UCSD-AML1 (cell line): ENCODE measurements around the gene ZFYVE19.

Experiments used
- DNase-seq: peaks from one replicate; lab custom pipeline; 2025; ENCODE audit not compliant: unreplicated experiment; lab: John Stamatoyannopoulos, UW

ZFYVE19 gene

DNA sequence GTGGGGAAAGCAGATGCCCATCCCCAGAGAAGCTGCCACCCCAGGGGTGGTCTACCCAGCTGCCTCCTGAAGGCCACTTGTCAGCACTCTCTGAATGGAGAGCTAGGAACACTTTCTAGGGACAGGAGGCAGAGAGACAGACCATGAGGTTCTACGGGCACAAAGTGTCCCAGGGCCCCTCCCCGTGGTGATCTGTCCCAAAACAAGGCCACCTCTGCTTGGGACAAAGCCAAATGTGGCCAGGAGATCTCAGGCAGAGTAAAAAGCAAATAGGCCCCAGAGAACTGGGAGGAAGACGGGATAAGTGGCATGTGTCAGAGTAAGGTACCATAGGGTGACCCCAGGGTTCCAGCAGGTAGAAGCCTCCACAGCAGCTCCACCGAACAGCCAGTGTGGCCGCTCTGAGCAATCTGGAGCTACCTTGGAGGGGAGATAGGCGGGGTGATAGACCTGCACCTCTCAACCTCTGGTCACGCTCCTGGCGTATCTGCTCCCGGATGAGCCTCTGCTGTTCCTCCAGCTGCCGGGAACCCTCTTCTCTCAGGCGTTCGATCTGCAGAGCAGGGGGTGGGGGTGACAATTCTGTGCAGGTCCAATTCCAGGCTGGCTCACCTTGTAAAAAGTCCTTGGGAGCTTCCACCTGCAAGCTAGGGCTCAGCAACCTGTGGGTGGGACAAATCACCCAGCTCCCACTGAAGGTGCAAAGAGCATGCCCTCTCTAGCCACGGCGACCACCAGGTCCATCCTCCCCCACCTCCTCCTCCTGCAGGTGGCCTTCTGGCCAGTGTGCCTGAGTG is 31.0 kb upstream of the ZFYVE19 start:
- DNase-seq: no peak

DNA sequence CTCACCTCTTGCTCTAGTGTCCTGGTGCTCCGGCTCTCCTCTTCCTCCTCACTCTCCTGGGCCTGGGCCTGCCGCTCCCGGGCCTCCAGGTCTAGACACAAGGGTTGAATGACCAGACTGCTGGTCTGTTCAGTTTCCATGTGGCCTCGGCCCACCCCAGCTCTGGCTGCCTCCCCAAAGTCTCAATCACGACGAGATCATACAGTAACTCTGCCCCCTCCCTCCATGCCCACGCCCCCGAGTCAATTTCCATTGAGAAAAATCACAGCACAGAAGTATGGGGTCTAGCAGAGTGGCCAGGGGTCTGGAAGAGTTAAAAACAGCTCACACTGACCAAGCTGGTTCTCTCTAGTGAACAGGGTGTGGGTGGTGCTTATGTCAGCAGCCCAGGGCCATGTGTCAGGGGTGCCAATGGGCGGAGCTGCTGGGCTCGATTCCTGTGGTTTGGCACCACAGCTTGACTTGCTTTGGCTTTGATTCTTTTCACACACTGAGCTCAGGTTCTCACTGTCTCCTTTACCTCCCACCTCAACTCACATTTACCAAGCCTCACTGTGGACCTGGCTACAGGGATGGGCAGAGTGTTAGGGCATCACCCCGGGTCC is 30.2 kb upstream of the ZFYVE19 start:
- no peak for DNase-seq

DNA sequence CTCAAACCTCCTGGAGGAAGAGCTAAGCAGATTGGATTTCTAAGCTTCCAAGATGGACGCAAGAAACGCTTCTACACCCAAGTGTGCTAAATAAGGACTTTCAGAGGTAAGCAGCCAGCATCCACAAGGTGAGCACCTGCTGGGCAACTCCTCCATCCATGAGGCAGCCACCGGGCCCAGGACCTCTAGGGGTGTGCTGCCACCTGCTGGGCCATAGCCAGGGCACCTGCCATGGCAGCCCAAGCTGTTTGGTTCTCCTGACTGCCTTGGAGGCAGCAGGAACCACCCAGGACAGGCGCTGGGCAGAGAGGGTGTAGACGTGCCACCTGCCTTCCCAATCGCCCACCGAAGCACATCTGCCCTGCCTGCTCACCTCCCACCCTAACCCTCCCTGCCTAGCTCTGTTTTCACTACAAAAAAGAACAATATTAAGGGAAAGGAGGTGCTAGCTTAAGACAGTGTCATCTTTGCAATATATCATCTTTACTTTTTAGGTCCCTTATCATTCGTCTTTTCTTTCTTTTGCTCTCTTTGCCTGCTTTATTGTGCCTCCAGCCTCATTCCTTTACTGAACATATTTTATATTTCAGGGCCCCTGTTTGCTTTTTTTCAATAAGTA is 24.2 kb upstream of the ZFYVE19 start:
- DNase-seq: peak; percentile 72

DNA sequence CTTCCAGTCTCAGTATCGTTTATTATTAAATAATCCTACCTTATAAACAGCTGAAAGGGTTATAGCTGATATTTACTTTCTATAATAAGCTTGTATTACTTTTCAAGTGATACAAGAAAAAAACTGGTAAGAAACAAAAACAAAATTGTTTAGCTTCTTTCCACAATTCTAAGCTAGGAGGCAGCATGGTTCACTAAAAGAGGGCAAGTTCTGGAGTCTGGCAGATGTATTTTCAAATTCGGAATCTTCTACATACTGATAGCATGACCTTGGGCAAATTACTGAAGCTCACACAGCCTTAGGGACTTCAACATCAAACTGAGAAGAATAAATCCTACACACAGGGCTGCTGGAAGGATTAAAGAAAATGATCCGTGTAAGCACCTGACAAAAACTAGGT is 21.7 kb upstream of the ZFYVE19 start:
- DNase-seq: no peak

DNA sequence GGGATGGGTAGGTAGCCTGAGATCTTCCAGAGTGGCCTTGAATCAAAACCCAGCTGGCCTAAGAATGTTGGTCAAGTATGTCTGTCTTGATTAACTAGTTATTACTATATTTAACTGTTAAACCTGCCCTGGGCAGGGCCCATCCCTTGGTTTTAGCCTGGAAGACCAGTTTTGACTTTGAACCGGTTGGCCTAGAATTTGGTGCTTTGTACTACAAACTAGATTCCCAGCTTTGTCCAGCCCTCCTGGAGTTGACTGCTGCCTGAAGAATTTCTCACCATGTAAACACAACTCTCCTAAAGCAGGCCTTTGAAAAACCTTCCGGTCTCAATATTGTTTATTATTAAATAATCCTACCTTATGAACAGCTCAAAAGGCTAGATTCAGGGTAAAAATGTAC is 21.1 kb upstream of the ZFYVE19 start:
- DNase-seq: no peak

DNA sequence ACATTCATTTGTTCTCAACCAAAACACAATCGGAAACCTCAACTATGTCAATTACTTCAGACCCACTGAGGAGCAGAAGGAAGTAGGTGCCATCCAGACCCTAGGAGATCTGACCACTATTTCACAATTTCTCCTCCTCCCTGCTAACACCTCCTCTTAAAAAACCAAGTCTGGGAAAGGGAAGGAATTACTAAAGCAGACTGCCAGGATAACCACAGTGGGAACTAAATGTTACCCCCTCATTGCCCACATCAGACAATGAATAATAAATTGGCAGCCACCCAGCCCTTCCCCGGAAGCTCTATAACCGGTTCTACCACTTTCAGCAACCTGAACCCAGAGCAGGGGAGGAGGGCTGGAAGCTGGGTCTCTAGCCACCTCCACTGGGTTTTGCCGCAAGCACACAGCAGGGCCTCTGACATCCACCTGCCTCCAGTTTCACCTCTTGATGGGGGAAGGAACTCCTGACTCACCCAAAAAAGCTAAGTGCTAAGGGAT is 19.5 kb upstream of the ZFYVE19 start:
- peak; percentile 48 for DNase-seq

DNA sequence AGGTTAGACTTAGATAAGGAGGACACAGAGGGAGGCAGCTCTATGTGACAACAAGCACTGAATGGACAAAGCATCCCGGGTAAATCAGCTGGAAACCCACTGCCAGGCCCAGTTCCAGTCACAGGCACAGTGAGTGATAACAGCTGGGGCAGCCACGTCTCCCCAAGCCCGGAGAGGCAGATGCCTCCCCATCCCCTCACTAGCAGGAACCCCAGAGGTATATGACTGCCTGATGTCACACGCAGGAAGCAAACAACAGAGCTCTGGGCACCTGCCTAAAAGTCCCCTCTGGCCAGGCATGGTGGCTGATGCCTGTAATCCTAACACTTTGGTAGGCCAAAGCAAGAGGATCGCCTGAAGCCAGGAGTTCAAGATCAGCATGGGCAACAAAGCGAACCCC is 18.9 kb upstream of the ZFYVE19 start:
- DNase-seq: no peak

DNA sequence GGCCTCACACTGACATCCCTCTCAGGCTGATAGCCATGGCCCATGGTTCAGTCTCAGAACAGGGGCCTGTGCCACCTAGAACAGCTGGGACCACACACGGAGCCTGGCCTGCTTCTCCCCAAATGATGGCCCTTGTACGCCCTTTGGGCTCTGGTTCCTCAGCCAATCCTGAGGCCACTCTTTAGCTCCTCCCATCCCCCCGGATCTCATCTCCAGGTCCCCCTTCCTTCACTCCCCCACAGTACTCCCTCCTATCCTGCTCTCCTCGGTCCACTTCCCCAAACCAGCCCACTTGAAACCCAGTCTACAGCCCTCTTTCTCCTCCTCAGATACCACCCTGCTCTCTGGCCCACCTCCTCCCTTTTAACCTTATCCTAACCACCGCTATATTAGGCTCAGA is 17.8 kb upstream of the ZFYVE19 start:
- peak; percentile 29 for DNase-seq

DNA sequence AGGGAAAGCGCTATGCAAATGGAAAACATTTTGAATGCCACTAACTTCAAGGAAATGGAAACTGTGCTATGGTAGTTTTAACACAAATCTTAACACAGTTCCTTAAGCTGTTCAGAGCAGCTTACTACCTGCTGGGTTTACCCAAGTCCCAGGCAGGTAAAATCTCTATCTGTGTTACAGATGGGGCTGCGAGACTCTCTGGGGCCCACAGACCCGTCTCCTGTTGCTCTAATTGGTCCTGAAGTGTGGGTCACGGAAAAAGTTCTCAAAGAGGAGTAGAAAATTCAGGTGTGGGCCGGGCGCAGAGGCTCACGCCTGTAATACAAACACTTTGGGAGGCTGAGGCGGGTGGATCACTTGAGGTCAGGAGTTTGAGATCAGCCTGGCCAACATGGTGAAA is 16.9 kb upstream of the ZFYVE19 start:
- DNase-seq: no peak

DNA sequence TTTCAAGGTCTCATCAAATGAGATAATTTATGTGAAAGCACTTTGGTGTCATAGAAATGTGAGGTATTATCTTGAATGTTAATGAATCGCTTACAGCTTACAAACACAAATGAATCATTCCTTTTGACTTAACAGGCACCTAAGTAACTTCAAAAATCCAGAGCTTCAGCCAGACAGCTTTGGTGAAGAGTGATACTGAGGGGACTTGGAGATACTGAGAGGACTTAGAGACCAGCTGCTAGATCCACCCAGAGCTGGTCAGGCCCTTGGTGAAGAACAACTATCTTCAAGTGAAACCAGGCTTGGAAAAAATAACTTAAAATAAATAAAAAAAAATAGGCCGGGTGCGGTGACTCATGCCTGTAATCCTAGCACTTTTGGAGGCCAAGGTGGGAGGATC is 16.2 kb upstream of the ZFYVE19 start:
- DNase-seq: no peak

DNA sequence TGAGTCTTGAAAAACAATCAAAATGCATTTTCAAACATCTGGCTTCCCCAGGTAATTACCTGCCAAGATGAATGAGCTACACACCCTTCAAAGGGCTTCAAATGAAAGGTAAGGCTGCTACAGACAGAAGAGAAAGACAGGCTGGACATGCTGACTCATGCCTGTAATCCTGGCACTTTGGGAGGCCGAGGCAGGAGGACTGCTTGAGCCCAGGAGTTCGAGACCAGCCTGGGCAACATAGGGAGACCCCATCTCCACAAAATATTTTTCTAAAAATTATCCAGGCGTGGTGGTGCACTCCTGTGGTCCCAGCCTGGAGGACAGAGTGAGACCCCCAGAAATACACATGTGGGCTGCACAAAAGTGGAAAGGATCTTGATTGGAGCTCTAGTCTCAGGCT is 14.5 kb upstream of the ZFYVE19 start:
- no peak for DNase-seq

DNA sequence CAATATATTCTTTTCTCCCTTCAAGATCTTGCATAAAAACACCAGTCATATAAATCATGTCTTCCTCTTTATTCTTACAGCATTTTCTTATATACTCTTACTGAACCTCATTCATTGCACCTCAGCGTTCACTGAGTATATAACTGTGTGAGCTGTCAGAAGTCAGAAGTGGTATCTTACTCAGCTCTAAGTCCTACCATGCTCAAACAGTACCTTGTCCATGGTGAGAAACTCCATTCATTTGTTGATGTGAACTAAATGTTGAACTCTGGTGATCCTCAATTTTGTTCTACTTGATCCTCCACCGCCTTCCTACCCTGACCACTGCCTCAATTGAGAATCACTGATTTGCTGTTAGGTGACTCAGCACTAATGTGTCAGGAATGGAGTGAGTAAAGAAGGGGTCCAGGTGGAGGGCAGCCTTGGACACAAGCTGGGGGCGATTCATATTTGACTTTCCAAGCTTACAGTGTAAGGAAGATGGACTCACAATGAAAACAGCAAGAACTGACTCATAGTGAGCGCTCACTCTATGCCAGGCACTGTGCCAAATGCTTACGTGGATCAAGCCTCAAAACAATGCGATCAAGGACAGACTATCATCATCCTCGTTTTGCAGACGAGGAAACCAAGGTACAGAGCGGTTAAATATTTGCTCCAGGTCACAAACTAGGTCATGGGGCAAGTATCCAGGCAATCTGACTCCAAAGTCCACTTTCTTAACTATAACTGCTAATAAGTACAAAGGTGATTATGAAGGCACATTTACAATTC is 13.5 kb upstream of the ZFYVE19 start:
- no peak for DNase-seq

DNA sequence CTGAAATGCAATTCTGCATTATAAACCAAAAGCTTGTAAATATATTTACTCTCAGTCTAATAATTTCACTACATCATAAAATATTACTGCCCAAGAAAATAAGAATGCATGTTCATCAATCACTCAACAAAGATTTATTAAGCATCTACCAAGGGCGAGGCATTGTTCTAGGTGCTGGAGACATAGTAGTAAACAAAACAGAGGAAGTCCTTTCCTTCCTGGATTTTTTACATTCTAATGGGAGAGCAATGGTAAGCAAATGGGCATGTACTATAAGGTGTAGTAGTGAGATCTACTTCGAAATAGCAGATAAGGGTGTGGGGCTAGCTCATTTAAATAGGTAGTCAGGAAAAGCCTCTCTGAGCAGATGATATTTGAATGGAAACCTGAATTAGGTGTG is 10.8 kb upstream of the ZFYVE19 start:
- DNase-seq: no peak

DNA sequence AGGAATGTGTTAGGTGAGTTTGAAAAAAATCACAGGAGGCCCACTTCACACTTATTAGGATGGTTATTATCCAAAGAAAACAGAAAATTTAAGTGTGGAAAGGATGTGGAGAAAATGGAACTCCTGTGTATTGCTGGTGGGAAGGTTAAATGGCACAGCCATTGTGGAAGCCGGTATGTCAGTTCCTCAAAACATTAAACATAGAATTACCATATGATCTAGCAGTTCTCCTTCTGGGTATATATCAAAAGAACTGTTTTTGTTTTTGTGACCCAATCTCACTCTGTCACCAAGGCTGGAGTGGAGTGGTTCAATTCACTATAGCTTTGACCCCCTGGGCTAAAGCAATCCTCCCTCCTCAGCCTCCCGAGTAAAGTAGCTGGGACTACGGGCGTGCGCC is 10.4 kb upstream of the ZFYVE19 start:
- DNase-seq: no peak

DNA sequence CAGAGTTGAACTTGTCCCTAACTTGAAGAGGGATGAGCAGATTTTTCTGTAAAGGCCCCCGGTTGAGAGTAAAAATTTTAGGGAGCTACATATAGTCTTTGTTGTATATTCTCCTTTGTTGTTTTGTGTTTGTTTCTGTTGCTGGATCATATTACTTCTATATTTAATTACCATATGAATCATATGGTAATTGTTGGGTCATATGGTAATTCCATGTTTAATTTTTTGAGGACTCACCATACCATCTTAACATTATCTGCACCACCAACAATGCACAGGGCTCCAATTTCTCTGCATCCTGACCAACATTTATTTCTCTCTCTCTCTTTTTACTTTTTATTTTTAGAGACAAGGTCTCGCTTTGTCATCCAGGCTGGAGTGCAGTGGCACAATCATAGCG is 7.4 kb upstream of the ZFYVE19 start:
- no peak for DNase-seq

DNA sequence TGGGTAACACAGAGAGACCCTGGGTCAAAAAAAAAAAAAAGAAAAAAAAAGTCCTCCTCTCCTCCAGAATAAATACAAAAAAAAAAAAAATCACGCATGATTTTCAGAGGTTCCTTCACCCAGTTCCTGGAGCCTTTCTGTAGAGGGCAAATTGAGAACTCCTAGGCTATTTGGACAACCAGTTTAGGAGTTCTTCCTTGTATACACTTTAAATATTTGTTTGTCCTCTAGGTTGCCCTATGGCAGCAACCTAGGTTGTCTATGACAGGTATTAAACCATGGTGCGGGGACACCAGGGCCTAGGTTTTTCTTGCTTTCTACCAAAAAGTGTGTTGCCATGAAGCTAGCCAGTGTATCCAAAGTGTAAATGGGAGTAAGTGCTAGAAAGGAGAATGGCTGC is 3.8 kb upstream of the ZFYVE19 start:
- DNase-seq: no peak

DNA sequence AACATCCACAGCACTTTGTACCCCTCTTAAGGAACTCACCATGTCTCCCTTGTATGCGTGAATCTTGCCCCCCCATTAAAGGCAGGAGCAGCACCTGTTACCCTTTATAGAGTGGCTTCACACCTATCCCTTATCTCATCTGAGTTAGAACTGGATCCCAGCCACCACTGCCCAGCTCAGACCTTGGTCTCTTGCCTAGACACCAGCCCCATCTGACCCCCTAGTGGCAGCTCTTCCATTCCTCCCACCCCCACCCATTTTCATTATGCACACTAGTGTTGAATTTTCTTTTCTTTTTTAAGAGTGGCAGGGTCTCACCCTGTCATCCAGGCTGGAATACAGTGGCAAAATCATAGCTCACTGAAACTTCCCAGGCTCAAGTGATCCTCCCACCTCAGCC is 3.2 kb upstream of the ZFYVE19 start:
- DNase-seq: no peak

DNA sequence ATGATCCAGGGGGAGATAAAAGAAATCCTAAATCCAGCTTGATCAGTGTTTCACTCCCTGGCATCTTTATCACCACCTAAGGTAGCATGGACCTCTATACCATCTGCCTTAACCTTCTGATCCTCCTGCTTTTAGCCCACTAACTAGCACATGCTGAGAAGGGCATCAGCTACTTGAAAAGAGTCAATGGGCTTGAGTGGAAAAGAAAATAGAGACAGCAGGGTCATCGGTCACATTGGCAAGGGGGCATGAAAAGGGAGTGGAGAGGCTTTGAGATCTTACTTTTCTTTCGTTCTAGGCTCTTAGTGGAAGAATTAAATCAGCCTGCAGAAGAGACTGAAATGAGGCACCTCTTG is 239 bp upstream of the ZFYVE19 start:
- no peak for DNase-seq

DNA sequence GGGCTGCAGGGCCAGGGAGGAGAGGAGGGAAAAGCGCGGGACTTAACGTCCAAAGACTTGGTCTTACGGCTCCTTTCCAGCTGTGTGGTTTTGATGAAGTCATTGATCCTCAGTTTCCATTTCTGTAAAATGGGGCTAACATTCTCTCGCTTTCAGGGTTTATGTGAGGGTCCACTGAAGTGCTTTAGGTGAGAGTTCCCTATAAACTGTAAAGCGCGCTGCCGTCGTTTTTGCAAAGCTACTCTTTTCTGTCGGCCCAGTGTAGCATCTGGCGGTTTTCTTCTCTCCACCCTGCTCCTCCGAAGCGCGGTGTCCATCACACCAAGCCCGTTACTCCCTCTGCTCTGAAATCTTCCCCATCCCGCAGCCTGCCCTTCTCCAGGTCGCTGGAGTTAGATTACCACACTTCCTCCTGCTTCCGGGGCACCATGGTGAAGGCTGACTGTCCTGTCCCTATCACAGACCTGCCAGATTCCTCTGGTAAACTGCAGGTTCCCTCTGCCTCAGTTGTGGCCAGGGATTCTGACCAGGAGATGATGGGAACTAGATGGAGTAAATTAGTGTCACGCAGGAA is 1.1 kb downstream of the ZFYVE19 start:
- peak; percentile 27 for DNase-seq

DNA sequence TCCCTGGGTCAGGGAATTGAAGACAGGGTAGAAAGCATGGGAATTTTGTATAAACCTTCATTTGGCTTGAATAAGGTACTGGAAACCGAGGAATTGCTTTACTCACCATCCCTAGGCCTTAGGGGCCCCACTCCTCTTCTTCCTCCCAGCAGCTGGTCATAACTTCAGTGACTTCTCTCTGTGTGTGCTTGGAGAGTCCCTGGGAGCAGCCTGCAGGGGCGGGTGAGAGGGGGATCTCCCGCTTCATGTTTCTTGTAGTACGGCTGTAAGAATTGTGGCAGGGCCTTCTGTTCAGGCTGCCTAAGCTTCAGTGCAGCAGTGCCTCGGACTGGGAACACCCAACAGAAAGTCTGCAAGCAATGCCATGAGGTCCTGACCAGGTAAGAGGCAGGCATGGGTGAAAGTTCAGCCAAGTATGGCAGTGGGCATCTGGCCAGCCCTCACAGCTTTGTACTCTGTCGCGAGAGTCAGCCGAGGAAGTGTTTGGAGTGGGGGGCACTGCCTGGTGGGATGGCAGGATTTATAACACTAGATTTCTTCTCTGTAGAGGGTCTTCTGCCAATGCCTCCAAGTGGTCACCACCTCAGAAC is 2.1 kb downstream of the ZFYVE19 start:
- DNase-seq: no peak
